Thyroid gland (tissue), 4 donors: ENCODE measurements around the gene SDS. TPM values are rescaled to one million over a fixed set of nuclear protein-coding genes. Genes with fewer than 3 reads are reported as not detected.

ENCODE experiments used
- DNase-seq, 2 donors: peaks; one replicate each; pipeline ENCODE4 v3.0.0-alpha.2; 2019
- H3K27ac ChIP-seq, 3 donors: fragments of 200-600 bp; sonication (generic); 1 replicate in 2 of 3; 2 replicates in 1 of 3; pipeline ENCODE4 v1.5.1; 2016 to 2019; ENCODE audit warnings: mild to moderate bottlenecking in 1 of 3, moderate library complexity in 1 of 3
- H3K27me3 ChIP-seq: fragments of 200-600 bp; sonication (generic); one replicate; pipeline ENCODE4 v1.5.1; 2019
- H3K36me3 ChIP-seq, 2 donors: fragments of 200-600 bp; sonication (generic); one replicate each; pipeline ENCODE4 v1.5.1; 2016 to 2019
- H3K4me1 ChIP-seq, 2 donors: fragments of 200-600 bp; sonication (generic); one replicate each; pipeline ENCODE4 v1.5.1; 2017 to 2019
- H3K4me3 ChIP-seq, 3 donors: fragments of 200-600 bp; sonication (generic); replicated peaks in 1 of 3; 1 replicate in 2 of 3; 2 replicates in 1 of 3; pipeline ENCODE4 v1.5.1; 2016; ENCODE audit warnings: mild to moderate bottlenecking in 1 of 3
- H3K9me3 ChIP-seq: fragments of 200-600 bp; sonication (generic); one replicate; pipeline ENCODE4 v1.5.1; 2017
- POLR2A ChIP-seq, 2 donors: fragments of 450-650 bp; IDR thresholded peaks; one replicate each; pipeline ENCODE4 v1.6.1; 2017; ENCODE audit warnings: antibody characterized with exemption in 2 of 2, mild to moderate bottlenecking in 2 of 2, moderate library complexity in 1 of 2
- WGBS, 2 donors: methylation state at CpG; one replicate each; pipeline ENCODE4 v1.1.5; 2017; 5-methylcytosine and 5-hydroxymethylcytosine counted together
- intact Hi-C: fragments of 100-400 bp; cut with DNase I; formaldehyde crosslinking; loops from one replicate; pipeline ENCODE4 v1.15.1; 2023
- total RNA-seq, 4 donors: library from RNA; depleted of rRNA; stranded (reverse); fragments of >200 nt; gene quantifications; one replicate each; pipeline ENCODE4 v1.2.3, GENCODE V29; 2016
- TF ChIP-seq, protein P1 (sequence below), 6 experiments: fragments of 200-600 bp in 3 of 6; fragments of 450-650 bp in 3 of 6; sonication (generic) in 3 of 6; IDR thresholded peaks; one replicate each; pipeline ENCODE4 v1.5.1; 2016 to 2019; ENCODE audit warnings: antibody characterized with exemption in 6 of 6, mild to moderate bottlenecking in 2 of 6, inconsistent platforms in 1 of 6, moderate library complexity in 1 of 6

The SDS gene
- total RNA-seq, 4 donors from 2014 or later: 0.33 to 1.4 TPM; not detected in 2

- no peak for DNase-seq
- WGBS, 2 donors: 88% methylated on average over 6 of the region's 6 CpGs
- Histone ChIP-seq H3K9me3 (no peaks in the 10 kb centered on the region), H3K4me1 (no peaks in the 10 kb centered on the region), H3K36me3 (peaks cover 0 to 8% of the 10 kb centered on the region in 2 donors), H3K27me3 (no peaks in the 10 kb centered on the region), H3K27ac (no peak overlapping the region), H3K4me3 (no peak overlapping the region)
- no peak for TF ChIP-seq POLR2A (IDR thresholded peaks at IDR 0.05)
- TF ChIP-seq, protein P1, sequence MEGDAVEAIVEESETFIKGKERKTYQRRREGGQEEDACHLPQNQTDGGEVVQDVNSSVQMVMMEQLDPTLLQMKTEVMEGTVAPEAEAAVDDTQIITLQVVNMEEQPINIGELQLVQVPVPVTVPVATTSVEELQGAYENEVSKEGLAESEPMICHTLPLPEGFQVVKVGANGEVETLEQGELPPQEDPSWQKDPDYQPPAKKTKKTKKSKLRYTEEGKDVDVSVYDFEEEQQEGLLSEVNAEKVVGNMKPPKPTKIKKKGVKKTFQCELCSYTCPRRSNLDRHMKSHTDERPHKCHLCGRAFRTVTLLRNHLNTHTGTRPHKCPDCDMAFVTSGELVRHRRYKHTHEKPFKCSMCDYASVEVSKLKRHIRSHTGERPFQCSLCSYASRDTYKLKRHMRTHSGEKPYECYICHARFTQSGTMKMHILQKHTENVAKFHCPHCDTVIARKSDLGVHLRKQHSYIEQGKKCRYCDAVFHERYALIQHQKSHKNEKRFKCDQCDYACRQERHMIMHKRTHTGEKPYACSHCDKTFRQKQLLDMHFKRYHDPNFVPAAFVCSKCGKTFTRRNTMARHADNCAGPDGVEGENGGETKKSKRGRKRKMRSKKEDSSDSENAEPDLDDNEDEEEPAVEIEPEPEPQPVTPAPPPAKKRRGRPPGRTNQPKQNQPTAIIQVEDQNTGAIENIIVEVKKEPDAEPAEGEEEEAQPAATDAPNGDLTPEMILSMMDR (IDR thresholded peaks at IDR 0.05): no peak
- intact Hi-C loops: no loop called here
Measured at GRCh38 chr12:113369391-113369985, 34.2 kb downstream of the SDS start.

- H3K9me3 ChIP-seq: no peaks in the 10 kb centered on the region
- intact Hi-C loops: no loop called here
- no peak overlapping the region for H3K4me3 ChIP-seq
- no peak overlapping the region for H3K27ac ChIP-seq
- peaks cover 0 to 8% of the 10 kb centered on the region in 2 donors for H3K36me3 ChIP-seq
- WGBS, 2 donors: 92 to 94% methylated on average over 4 of the region's 4 CpGs
- no peak for TF ChIP-seq POLR2A (IDR thresholded peaks at IDR 0.05)
- TF ChIP-seq, protein P1 (IDR thresholded peaks at IDR 0.05): no peak
- DNase-seq: no peak
- H3K27me3 ChIP-seq: no peaks in the 10 kb centered on the region
- H3K4me1 ChIP-seq: no peaks in the 10 kb centered on the region
Measured at GRCh38 chr12:113368331-113368730, 35.4 kb downstream of the SDS start.

GRCh38 chr12:113366827-113367226 lies 36.9 kb downstream of the SDS start:
- 63 to 82% methylated on average over 4 of the region's 4 CpGs for WGBS, 2 donors
- H3K4me1 ChIP-seq: no peaks in the 10 kb centered on the region
- no peak overlapping the region for H3K4me3 ChIP-seq
- peak; percentile 12 to 21 for DNase-seq
- H3K27me3 ChIP-seq: no peaks in the 10 kb centered on the region
- no peak overlapping the region for H3K27ac ChIP-seq
- intact Hi-C loops: no loop called here
- H3K36me3 ChIP-seq: no peaks in the 10 kb centered on the region
- no peaks in the 10 kb centered on the region for H3K9me3 ChIP-seq
- TF ChIP-seq, protein P1 (IDR thresholded peaks at IDR 0.05): no peak

GRCh38 chr12:113365639-113366395 lies 37.9 kb downstream of the SDS start:
- Histone ChIP-seq H3K36me3 (no peaks in the 10 kb centered on the region), H3K4me3 (no peak overlapping the region), H3K4me1 (no peaks in the 10 kb centered on the region), H3K9me3 (no peaks in the 10 kb centered on the region), H3K27ac (no peak overlapping the region), H3K27me3 (no peaks in the 10 kb centered on the region)
- intact Hi-C loops: no loop called here
- TF ChIP-seq POLR2A (IDR thresholded peaks at IDR 0.05): no peak
- TF ChIP-seq, protein P1 (IDR thresholded peaks at IDR 0.05): no peak
- no peak for DNase-seq
- WGBS, 2 donors: 87 to 88% methylated on average over 7 of the region's 7 CpGs

DNA sequence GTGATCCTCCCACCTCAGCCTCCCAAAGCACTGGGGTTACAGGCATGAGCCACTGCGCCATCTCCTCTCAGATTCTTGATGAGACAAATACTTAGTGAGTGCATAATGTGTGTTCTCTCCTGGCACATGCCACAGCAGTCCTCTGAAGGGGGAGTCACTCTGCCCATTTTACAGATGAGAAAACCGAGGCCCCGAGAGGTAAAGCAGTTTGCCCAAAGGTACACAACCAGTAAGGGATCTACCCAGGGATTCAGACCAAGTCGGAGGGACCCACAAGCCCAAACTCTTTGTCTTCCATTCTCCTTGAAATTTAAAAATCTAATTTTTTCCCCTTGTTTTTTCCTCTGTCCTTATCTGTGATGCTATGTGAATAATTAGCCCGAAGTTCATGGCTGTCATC lies 39.0 kb downstream of the SDS start:
- Histone ChIP-seq H3K4me1 (no peaks in the 10 kb centered on the region), H3K4me3 (no peak overlapping the region), H3K9me3 (no peaks in the 10 kb centered on the region), H3K27me3 (no peaks in the 10 kb centered on the region), H3K36me3 (no peaks in the 10 kb centered on the region), H3K27ac (no peak overlapping the region)
- TF ChIP-seq POLR2A (IDR thresholded peaks at IDR 0.05): no peak
- TF ChIP-seq, protein P1 (IDR thresholded peaks at IDR 0.05): no peak
- WGBS, 2 donors: 94 to 97% methylated on average over 5 of the region's 5 CpGs
- intact Hi-C loops: no loop called here
- DNase-seq: no peak
